GM23338 (cell line): ENCODE measurements around the gene RPTOR. TPM values are rescaled to one million over a fixed set of nuclear protein-coding genes. Genes with fewer than 3 reads are reported as not detected.

ENCODE experiments used
- ATAC-seq: fragments of 200-7000 bp; cut with Tn5 transposase; 3 replicates; pipeline ENCODE4 v1.9.1; 2020
- DNase-seq: peaks from one replicate; pipeline ENCODE4 v3.0.0-alpha.2; 2015; ENCODE audit warnings: low spot score
- H2AFZ ChIP-seq: fragments of 200-600 bp; sonication (generic); 2 replicates; pipeline ENCODE4 v1.8.0; 2016; ENCODE audit warnings: antibody characterized with exemption, mild to moderate bottlenecking, moderate library complexity
- H3F3A ChIP-seq: fragments of 200-600 bp; sonication (generic); replicated peaks from 2 replicates; pipeline ENCODE4 v1.8.0; 2017; ENCODE audit warnings: antibody characterized with exemption, mixed run types, low read depth
- H3K27ac ChIP-seq: fragments of 200-600 bp; sonication (generic); 2 replicates; pipeline ENCODE4 v1.6.1; 2016; ENCODE audit warnings: low read depth
- H3K27me3 ChIP-seq: fragments of 200-600 bp; sonication (generic); 2 replicates; pipeline ENCODE4 v1.8.0; 2016; ENCODE audit warnings: mild to moderate bottlenecking, mixed run types, moderate library complexity; ENCODE audit not compliant: insufficient read depth
- H3K36me3 ChIP-seq: fragments of 200-600 bp; sonication (generic); 2 replicates; pipeline ENCODE4 v1.8.0; 2016; ENCODE audit warnings: mild to moderate bottlenecking; ENCODE audit not compliant: insufficient read depth
- H3K4me1 ChIP-seq: fragments of 200-600 bp; sonication (generic); 2 replicates; pipeline ENCODE4 v1.8.0; 2016; ENCODE audit warnings: mild to moderate bottlenecking, moderate library complexity; ENCODE audit not compliant: insufficient read depth
- H3K4me2 ChIP-seq: fragments of 200-600 bp; sonication (generic); 2 replicates; pipeline ENCODE4 v1.7.1; 2017; ENCODE audit warnings: mixed run types
- H3K4me3 ChIP-seq: fragments of 200-600 bp; sonication (generic); 2 replicates; pipeline ENCODE4 v1.6.1; 2016; ENCODE audit warnings: mixed run types
- H3K79me2 ChIP-seq: fragments of 200-600 bp; sonication (generic); replicated peaks from 2 replicates; pipeline ENCODE4 v1.8.0; 2017; ENCODE audit warnings: mild to moderate bottlenecking; ENCODE audit not compliant: insufficient read depth
- H3K9me2 ChIP-seq: fragments of 200-600 bp; sonication (generic); 2 replicates; pipeline ENCODE4 v1.8.0; 2017; ENCODE audit not compliant: insufficient read depth
- H4K20me1 ChIP-seq: fragments of 200-600 bp; sonication (generic); replicated peaks from 2 replicates; pipeline ENCODE4 v1.8.0; 2017; ENCODE audit warnings: mild to moderate bottlenecking; ENCODE audit not compliant: insufficient read depth
- H3K27ac Mint-ChIP-seq: 2 replicates; pipeline ENCODE4 v1.8.0; 2020; ENCODE audit warnings: inconsistent platforms, mild to moderate bottlenecking, moderate library complexity, mixed read lengths
- H3K27me3 Mint-ChIP-seq: 3 replicates; pipeline ENCODE4 v1.8.0; 2022; ENCODE audit warnings: low read depth, mild to moderate bottlenecking, moderate library complexity, mixed read lengths, inconsistent platforms; ENCODE audit not compliant: insufficient read depth, poor library complexity
- H3K36me3 Mint-ChIP-seq: 3 replicates; pipeline ENCODE4 v1.8.0; 2021; ENCODE audit warnings: low read depth, mild to moderate bottlenecking, inconsistent platforms, moderate library complexity, mixed read lengths
- H3K4me1 Mint-ChIP-seq: 3 replicates; pipeline ENCODE4 v1.8.0; 2020; ENCODE audit warnings: mild to moderate bottlenecking, inconsistent platforms, mixed read lengths
- H3K4me3 Mint-ChIP-seq: 3 replicates; pipeline ENCODE4 v1.8.0; 2021; ENCODE audit warnings: moderate library complexity, mild to moderate bottlenecking, inconsistent platforms, mixed read lengths
- H3K9me3 Mint-ChIP-seq: 3 replicates; pipeline ENCODE4 v1.8.0; 2020; ENCODE audit warnings: moderate library complexity, mild to moderate bottlenecking, inconsistent platforms, mixed read lengths
- CTCF ChIP-seq, 2 experiments: fragments of 200-600 bp in 1 of 2; sonication (generic) in 1 of 2; conservative IDR thresholded peaks; 2 replicates each; pipeline versions ENCODE4 v1.5.1 to v1.6.1; 2016 to 2017; ENCODE audit warnings: antibody characterized with exemption in 2 of 2, low read depth in 2 of 2, mild to moderate bottlenecking in 2 of 2, moderate library complexity in 1 of 2
- ETS1 ChIP-seq: IDR thresholded peaks from 2 replicates; pipeline ENCODE4 v1.6.1; 2016; ENCODE audit warnings: antibody characterized with exemption
- EZH2phosphoT487 ChIP-seq: fragments of 200-600 bp; sonication (generic); IDR thresholded peaks from one replicate; pipeline ENCODE4 v1.8.1; 2018; ENCODE audit warnings: antibody characterized with exemption; ENCODE audit not compliant: unreplicated experiment
- JUNB ChIP-seq: IDR thresholded peaks from one replicate; pipeline ENCODE4 v1.6.1; 2016; ENCODE audit warnings: antibody characterized with exemption; ENCODE audit not compliant: unreplicated experiment
- POLR2AphosphoS5 ChIP-seq: IDR thresholded peaks from 2 replicates; pipeline ENCODE4 v1.6.1; 2016; ENCODE audit warnings: antibody characterized with exemption, low read depth
- REST ChIP-seq: IDR thresholded peaks from one replicate; pipeline ENCODE4 v1.6.1; 2018; ENCODE audit warnings: antibody characterized with exemption; ENCODE audit not compliant: unreplicated experiment
- STAT1 ChIP-seq: IDR thresholded peaks from one replicate; pipeline ENCODE4 v1.6.1; 2016; ENCODE audit warnings: antibody characterized with exemption; ENCODE audit not compliant: unreplicated experiment
- ZNF114 ChIP-seq: fragments of 250-450 bp; sonication (Bioruptor Pico); IDR thresholded peaks from 2 replicates; pipeline ENCODE4 v1.5.0; 2020; ENCODE audit warnings: mild to moderate bottlenecking, moderate library complexity
- ZNF331 ChIP-seq: fragments of 250-450 bp; sonication (Bioruptor Pico); IDR thresholded peaks from 2 replicates; pipeline ENCODE4 v1.5.0; 2020; ENCODE audit warnings: low read depth, mild to moderate bottlenecking, moderate library complexity
- polyA plus RNA-seq: library from polyadenylated mRNA; unstranded; fragments of >200 nt; fragmentation: Nextera tagmentation; extraction: Ambion mirVana; gene quantifications from 2 replicates; pipeline ENCODE4 v1.2.1, GENCODE V29; 2016
- total RNA-seq: library from RNA; depleted of rRNA; stranded (reverse); fragments of >200 nt; shearing (Covaris generic); gene quantifications from 2 replicates; pipeline ENCODE4 v1.2.3, GENCODE V29; 2014

RPTOR gene
- total and polyA plus RNA-seq, 2 experiments from 2014 or later: 9.5 to 38.0 TPM

GRCh38 chr17:80964544-80964856 is 419.9 kb downstream of the RPTOR start:
- ATAC-seq: no peak; the same call in 2 of the 3 replicates
- TF ChIP-seq CTCF (conservative IDR thresholded peaks at IDR 0.05; ENCODE audit: low read depth in 2 of 2) (no peak), STAT1 (no peak), POLR2AphosphoS5 (no peak), REST (no peak), JUNB (no peak), EZH2phosphoT487 (no peak), ZNF114 (CRISPR knock-in tag) (no peak), ETS1 (no peak)
- H3K9me3 Mint-ChIP-seq: no peaks in the 10 kb centered on the region; the same call in 2 of the 3 replicates
- H3K4me3 Mint-ChIP-seq: no peak overlapping the region
- peaks cover 7% of the 10 kb centered on the region for H3K27me3 Mint-ChIP-seq
- Histone ChIP-seq H3K36me3 (no peaks in the 10 kb centered on the region), H3K27me3 (no peaks in the 10 kb centered on the region), H3K9me2 (no peaks in the 10 kb centered on the region), H4K20me1 (no peaks in the 10 kb centered on the region), H3K4me2 (no peak overlapping the region), H3K4me1 (no peaks in the 10 kb centered on the region), H3F3A (no peaks in the 10 kb centered on the region), H2AFZ (no peak overlapping the region), H3K79me2 (no peaks in the 10 kb centered on the region), H3K4me3 (no peak overlapping the region), H3K27ac (no peak overlapping the region)
- peaks cover 6% of the 10 kb centered on the region; the same call in 2 of the 3 replicates for H3K4me1 Mint-ChIP-seq
- no peak for DNase-seq
- peaks cover 4% of the 10 kb centered on the region; the same call in 1 of the 3 replicates for H3K36me3 Mint-ChIP-seq
- no peak overlapping the region for H3K27ac Mint-ChIP-seq

- H3K27ac ChIP-seq: no peak overlapping the region
- H3K4me1 Mint-ChIP-seq: peaks cover 6% of the 10 kb centered on the region; the same call in 2 of the 3 replicates
- peak; percentile 18 for ATAC-seq
These were observed 420.4 kb downstream of the RPTOR start for GRCh38 chr17:80964859-80965580.

More at GRCh38 chr17:80964859-80965580, 420.4 kb downstream of the RPTOR start:
- H3K9me3 Mint-ChIP-seq: no peaks in the 10 kb centered on the region; the same call in 2 of the 3 replicates
- peak overlapping the region; percentile 75; the same call in 1 of the 2 replicates for H3K27ac Mint-ChIP-seq
- DNase-seq: no peak
- H3K36me3 Mint-ChIP-seq: peaks cover 4% of the 10 kb centered on the region; the same call in 1 of the 3 replicates
- no peak overlapping the region for H3K4me3 Mint-ChIP-seq
- peaks cover 7% of the 10 kb centered on the region for H3K27me3 Mint-ChIP-seq
- H4K20me1 ChIP-seq: no peaks in the 10 kb centered on the region
- no peaks in the 10 kb centered on the region for H3K27me3 ChIP-seq
- no peaks in the 10 kb centered on the region for H3K4me1 ChIP-seq
- H3K4me2 ChIP-seq: no peak overlapping the region
- H3F3A ChIP-seq: no peaks in the 10 kb centered on the region
- H3K9me2 ChIP-seq: no peaks in the 10 kb centered on the region
- TF ChIP-seq STAT1 (no peak), CTCF (conservative IDR thresholded peaks at IDR 0.05; ENCODE audit: low read depth in 2 of 2) (peak in 1 of 2 experiments; percentile 44; a peak in 2 of 4 replicates), ZNF331 (CRISPR knock-in tag) (no peak)
- H3K4me3 ChIP-seq: no peak overlapping the region
- no peak overlapping the region for H2AFZ ChIP-seq
- H3K79me2 ChIP-seq: no peaks in the 10 kb centered on the region
- no peaks in the 10 kb centered on the region for H3K36me3 ChIP-seq
